ENCODE data around the gene IER2.
"Not testable (repeated sequence)": the region's sequence is repeated elsewhere in the genome, so short reads cannot be mapped to it uniquely, and the experiment has no call there.

The IER2 gene

GRCh38 chr19:13169769-13170168, 19.6 kb downstream of the IER2 start:
- no peak overlapping the region for H3K4me3 ChIP-seq (replicated peaks; ENCODE audit: low read depth, low read length)
- TF ChIP-seq CTCF (IDR thresholded peaks at IDR 0.05; ENCODE audit: low read length, missing control alignments) = no peak
- DNase-seq (ENCODE audit: low read depth) = no peak

GRCh38 chr19:13171146-13171545, 20.9 kb downstream of the IER2 start:
- no peak for DNase-seq (ENCODE audit: low read depth)
- no peak overlapping the region for H3K4me3 ChIP-seq (replicated peaks; ENCODE audit: low read depth, low read length)
- no peak for TF ChIP-seq CTCF (IDR thresholded peaks at IDR 0.05; ENCODE audit: low read length, missing control alignments)

- no peak overlapping the region for H3K4me3 ChIP-seq (replicated peaks; ENCODE audit: low read depth, low read length)
- TF ChIP-seq CTCF (IDR thresholded peaks at IDR 0.05; ENCODE audit: low read length, missing control alignments) = no peak
- DNase-seq (ENCODE audit: low read depth) = peak; percentile 75
Measured at GRCh38 chr19:13172346-13173138, 22.3 kb downstream of the IER2 start.

- no peak overlapping the region for H3K4me3 ChIP-seq (replicated peaks; ENCODE audit: low read depth, low read length)
- TF ChIP-seq CTCF (IDR thresholded peaks at IDR 0.05; ENCODE audit: low read length, missing control alignments) = no peak
- DNase-seq (ENCODE audit: low read depth) = no peak
Measured at GRCh38 chr19:13173139-13173737, 23.0 kb downstream of the IER2 start.

- no peak for TF ChIP-seq CTCF (IDR thresholded peaks at IDR 0.05; ENCODE audit: low read length, missing control alignments)
- no peak overlapping the region for H3K4me3 ChIP-seq (replicated peaks; ENCODE audit: low read depth, low read length)
- DNase-seq (ENCODE audit: low read depth) = no peak
Measured at GRCh38 chr19:13176345-13176744, 26.1 kb downstream of the IER2 start.

GRCh38 chr19:13177584-13177983, 27.4 kb downstream of the IER2 start:
- DNase-seq (ENCODE audit: low read depth); H3K4me3 ChIP-seq (replicated peaks; ENCODE audit: low read depth, low read length): not testable (repeated sequence)

GRCh38 chr19:13178291-13178690, 28.1 kb downstream of the IER2 start:
- not testable (repeated sequence) for DNase-seq (ENCODE audit: low read depth); H3K4me3 ChIP-seq (replicated peaks; ENCODE audit: low read depth, low read length)
